DOHH2 (cell line): Measurements from ENCODE around the gene DLL1.

Source experiments
- H3F3A ChIP-seq: fragments of 200-600 bp; sonication (generic), shearing (Covaris generic); 2 replicates; pipeline ENCODE4 v1.6.0; 2016; ENCODE audit warnings: antibody characterized with exemption, mild to moderate bottlenecking; ENCODE audit not compliant: control insufficient read depth, insufficient read depth
- H3K27ac ChIP-seq: fragments of 200-600 bp; sonication (generic); 2 replicates; pipeline ENCODE4 v1.5.1; 2014; ENCODE audit warnings: low read depth, mild to moderate bottlenecking, low read length, moderate library complexity
- H3K27me3 ChIP-seq: fragments of 200-600 bp; sonication (generic); 2 replicates; pipeline ENCODE4 v1.6.1; 2014; ENCODE audit warnings: mild to moderate bottlenecking, low read length, mixed read lengths; ENCODE audit not compliant: control insufficient read depth
- H3K36me3 ChIP-seq: fragments of 200-600 bp; sonication (generic); 2 replicates; pipeline ENCODE4 v1.6.1; 2014; ENCODE audit warnings: mild to moderate bottlenecking, low read length, moderate library complexity, mixed read lengths; ENCODE audit not compliant: control insufficient read depth
- H3K4me1 ChIP-seq: fragments of 200-600 bp; sonication (generic); 2 replicates; pipeline ENCODE4 v1.6.1; 2014; ENCODE audit warnings: mild to moderate bottlenecking, low read length, mixed read lengths; ENCODE audit not compliant: control insufficient read depth
- H3K4me2 ChIP-seq: fragments of 200-600 bp; sonication (generic); 2 replicates; pipeline ENCODE4 v1.6.0; 2014; ENCODE audit warnings: mild to moderate bottlenecking, low read length, moderate library complexity
- H3K4me3 ChIP-seq: fragments of 200-600 bp; sonication (generic); 2 replicates; pipeline ENCODE4 v1.5.1; 2014; ENCODE audit warnings: mild to moderate bottlenecking, low read length, mixed read lengths
- H3K79me2 ChIP-seq: fragments of 200-600 bp; sonication (generic); 2 replicates; pipeline ENCODE4 v1.6.1; 2014; ENCODE audit warnings: mild to moderate bottlenecking, low read length, mixed read lengths; ENCODE audit not compliant: control insufficient read depth
- H3K9me2 ChIP-seq: fragments of 200-600 bp; sonication (generic); replicated peaks from 2 replicates; pipeline ENCODE4 v1.6.1; 2014; ENCODE audit warnings: mild to moderate bottlenecking, low read length, mixed read lengths; ENCODE audit not compliant: control insufficient read depth
- H3K9me3 ChIP-seq: fragments of 200-600 bp; sonication (generic); 2 replicates; pipeline ENCODE4 v1.6.1; 2014; ENCODE audit warnings: antibody characterized with exemption, low read length, mixed read lengths; ENCODE audit not compliant: control insufficient read depth, insufficient read depth
- H4K20me1 ChIP-seq: fragments of 200-600 bp; sonication (generic); 2 replicates; pipeline ENCODE4 v1.6.0; 2014; ENCODE audit warnings: low read depth, mild to moderate bottlenecking, antibody characterized with exemption, low read length, moderate library complexity; ENCODE audit not compliant: control insufficient read depth, insufficient read depth
- CTCF ChIP-seq: fragments of 200-600 bp; sonication (generic); IDR thresholded peaks from one replicate; pipeline ENCODE4 v1.5.1; 2014; ENCODE audit warnings: antibody characterized with exemption, mild to moderate bottlenecking, low read depth, low read length; ENCODE audit not compliant: poor library complexity, severe bottlenecking
- EZH2phosphoT487 ChIP-seq: fragments of 200-600 bp; sonication (generic); IDR thresholded peaks from 2 replicates; pipeline ENCODE4 v1.6.1; 2017; ENCODE audit warnings: borderline replicate concordance, mild to moderate bottlenecking, antibody characterized with exemption, low read length, moderate library complexity, mixed read lengths

DLL1 gene

GRCh38 chr6:170269151-170269845, 21.6 kb downstream of the DLL1 start:
- no peak overlapping the region for H3K4me2 ChIP-seq
- no peaks in the 10 kb centered on the region for H3K9me2 ChIP-seq
- no peaks in the 10 kb centered on the region for H3K27me3 ChIP-seq
- no peaks in the 10 kb centered on the region for H4K20me1 ChIP-seq
- H3K9me3 ChIP-seq: no peaks in the 10 kb centered on the region
- H3K79me2 ChIP-seq: no peaks in the 10 kb centered on the region
- H3F3A ChIP-seq: no peaks in the 10 kb centered on the region
- no peaks in the 10 kb centered on the region for H3K4me1 ChIP-seq
- H3K27ac ChIP-seq: no peak overlapping the region
- H3K4me3 ChIP-seq: no peak overlapping the region
- no peak for TF ChIP-seq CTCF
- no peaks in the 10 kb centered on the region for H3K36me3 ChIP-seq

DNA sequence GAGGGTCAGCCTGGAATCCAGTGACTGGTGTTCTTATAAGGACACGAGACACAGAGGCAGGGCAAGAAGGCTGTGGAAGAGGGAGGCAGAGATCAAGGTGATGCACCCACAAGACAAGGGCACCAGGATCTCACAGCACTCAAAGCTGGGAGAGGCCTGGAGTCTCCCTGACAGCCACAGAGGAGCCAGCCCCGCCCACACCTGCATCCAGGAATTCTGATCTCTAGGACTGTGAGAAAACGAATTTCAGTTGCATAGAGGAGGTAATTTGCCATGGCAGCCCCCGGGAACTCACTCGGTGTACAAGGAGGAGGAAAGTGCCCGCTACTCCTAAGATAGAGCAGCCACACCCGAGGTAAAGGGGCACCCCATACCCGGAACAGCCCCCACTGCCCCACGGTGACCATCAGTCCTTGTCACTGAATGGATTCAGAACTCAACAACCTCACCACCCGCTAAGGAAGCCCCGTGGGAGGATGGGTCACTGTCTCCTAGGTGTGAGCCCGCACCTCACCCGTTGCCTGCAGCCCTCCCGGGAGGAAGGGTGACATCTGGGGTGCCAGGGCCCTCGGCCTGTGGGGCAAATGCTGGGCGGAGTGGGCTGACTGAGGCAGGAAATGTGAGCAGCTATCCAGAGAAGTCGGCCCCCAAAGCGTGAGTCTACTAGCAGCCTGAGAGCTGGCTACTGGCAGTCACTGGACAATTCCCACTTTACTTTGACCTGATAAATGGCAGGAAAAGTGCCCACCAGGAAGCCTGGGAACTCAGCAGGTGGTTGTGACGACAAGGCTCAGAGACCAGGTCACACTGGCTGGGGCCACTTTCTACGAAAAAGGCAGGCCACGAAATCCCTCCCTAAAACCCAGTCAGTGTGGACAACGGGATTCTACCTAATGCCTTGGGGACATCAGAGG, 22.4 kb downstream of the DLL1 start:
- H3K9me2 ChIP-seq: no peaks in the 10 kb centered on the region
- H3K4me1 ChIP-seq: no peaks in the 10 kb centered on the region
- no peak overlapping the region for H3K4me3 ChIP-seq
- H3K79me2 ChIP-seq: no peaks in the 10 kb centered on the region
- H3K27ac ChIP-seq: no peak overlapping the region
- H4K20me1 ChIP-seq: no peaks in the 10 kb centered on the region
- no peaks in the 10 kb centered on the region for H3F3A ChIP-seq
- H3K4me2 ChIP-seq: no peak overlapping the region
- H3K27me3 ChIP-seq: no peaks in the 10 kb centered on the region
- no peaks in the 10 kb centered on the region for H3K9me3 ChIP-seq
- H3K36me3 ChIP-seq: no peaks in the 10 kb centered on the region
- TF ChIP-seq CTCF (no peak), EZH2phosphoT487 (no peak)

DNA sequence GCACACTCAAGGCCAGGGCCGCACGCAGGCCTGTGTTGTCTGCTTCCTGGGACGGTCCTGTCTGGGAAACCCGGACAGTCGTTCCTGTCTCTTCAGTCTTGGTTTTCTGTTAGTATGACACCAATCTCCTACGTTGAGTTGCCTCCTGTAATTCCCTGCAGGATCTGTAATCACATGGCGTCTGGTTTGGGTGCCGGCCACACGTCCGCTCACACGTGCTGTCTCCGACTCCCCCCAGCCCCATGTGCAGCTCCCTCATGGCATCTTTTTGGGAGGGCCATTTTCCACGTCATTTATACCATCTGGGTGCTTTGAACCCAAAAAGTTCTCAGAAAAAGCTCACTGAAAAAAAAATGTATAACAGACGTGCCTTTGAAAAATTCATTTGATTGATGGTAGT, 23.2 kb downstream of the DLL1 start:
- Histone ChIP-seq H3K36me3 (no peaks in the 10 kb centered on the region), H3K9me2 (no peaks in the 10 kb centered on the region), H3K79me2 (no peaks in the 10 kb centered on the region), H3K9me3 (no peaks in the 10 kb centered on the region), H3F3A (no peaks in the 10 kb centered on the region), H3K4me2 (no peak overlapping the region), H3K4me1 (no peaks in the 10 kb centered on the region), H3K27me3 (no peaks in the 10 kb centered on the region), H4K20me1 (no peaks in the 10 kb centered on the region), H3K27ac (no peak overlapping the region), H3K4me3 (no peak overlapping the region)
- no peak for TF ChIP-seq CTCF
